ENCODE data around the gene CTNNBL1. TPM values are rescaled to one million over a fixed set of nuclear protein-coding genes. Genes with fewer than 3 reads are reported as not detected.

Gene CTNNBL1
- polyA plus RNA-seq, 1 of the 3 experiments (the other 2 are of a cell fraction): 29.5 TPM

DNA sequence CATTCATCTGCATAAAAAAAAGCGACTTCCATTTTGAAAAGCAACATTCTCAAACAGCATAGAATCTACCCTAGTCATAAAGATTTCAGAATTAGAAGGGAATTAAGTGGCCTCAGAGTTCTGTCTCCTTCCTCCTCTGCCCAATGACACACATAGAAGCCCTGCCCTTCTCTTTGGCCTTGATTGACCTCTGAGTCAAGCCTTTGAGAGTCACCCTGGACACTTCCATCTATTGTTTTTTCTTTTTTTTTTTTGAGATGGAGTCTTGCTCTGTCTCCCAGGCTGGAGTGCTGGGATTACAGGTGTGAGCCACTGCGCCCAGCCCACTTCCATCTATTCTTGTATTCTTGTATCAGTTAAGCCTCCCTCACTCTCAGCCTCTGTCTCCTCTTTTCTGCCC, 44.8 kb upstream of the CTNNBL1 start:
- no peak for DNase-seq
- H3K4me2 ChIP-seq: no peak overlapping the region
- H3K9ac ChIP-seq: no peak overlapping the region
- H3F3A ChIP-seq (replicated peaks; ENCODE audit: insufficient read depth): no peaks in the 10 kb centered on the region
- H3K4me3 ChIP-seq (ENCODE audit: low read depth in 2 of 2, low read length in 1 of 2): no peak overlapping the region
- no peaks in the 10 kb centered on the region for H3K79me2 ChIP-seq (ENCODE audit: insufficient read depth)
- ChIA-PET POLR2A (no interaction called here), CTCF (interaction anchor here (0.9 to 2.8 kb wide), 3 partner anchors 9 to 85 kb away, joined by 3 to 10 read pairs (median 4); no protein-coding TSS in a partner anchor)
- H3K9me2 ChIP-seq: no peaks in the 10 kb centered on the region
- H3K27ac ChIP-seq (ENCODE audit: low read depth in 2 of 2, low read length in 1 of 2): no peak overlapping the region
- WGBS (ENCODE audit: low lambda C conversion rate): 61% methylated on average over 2 of the region's 2 CpGs
- no peaks in the 10 kb centered on the region for H4K20me1 ChIP-seq (ENCODE audit: insufficient read depth)
- H3K27me3 ChIP-seq (ENCODE audit: insufficient read depth): peaks cover 5% of the 10 kb centered on the region; the same call in 1 of the 2 replicates
- H3K4me1 ChIP-seq (ENCODE audit: control insufficient read depth in 1 of 2, insufficient read depth in 2 of 2, low read depth in 1 of 2, low read length in 1 of 2): peaks cover 0 to 5% of the 10 kb centered on the region in 2 experiments; a peak in 1 of 4 replicates
- TF ChIP-seq, protein P1, sequence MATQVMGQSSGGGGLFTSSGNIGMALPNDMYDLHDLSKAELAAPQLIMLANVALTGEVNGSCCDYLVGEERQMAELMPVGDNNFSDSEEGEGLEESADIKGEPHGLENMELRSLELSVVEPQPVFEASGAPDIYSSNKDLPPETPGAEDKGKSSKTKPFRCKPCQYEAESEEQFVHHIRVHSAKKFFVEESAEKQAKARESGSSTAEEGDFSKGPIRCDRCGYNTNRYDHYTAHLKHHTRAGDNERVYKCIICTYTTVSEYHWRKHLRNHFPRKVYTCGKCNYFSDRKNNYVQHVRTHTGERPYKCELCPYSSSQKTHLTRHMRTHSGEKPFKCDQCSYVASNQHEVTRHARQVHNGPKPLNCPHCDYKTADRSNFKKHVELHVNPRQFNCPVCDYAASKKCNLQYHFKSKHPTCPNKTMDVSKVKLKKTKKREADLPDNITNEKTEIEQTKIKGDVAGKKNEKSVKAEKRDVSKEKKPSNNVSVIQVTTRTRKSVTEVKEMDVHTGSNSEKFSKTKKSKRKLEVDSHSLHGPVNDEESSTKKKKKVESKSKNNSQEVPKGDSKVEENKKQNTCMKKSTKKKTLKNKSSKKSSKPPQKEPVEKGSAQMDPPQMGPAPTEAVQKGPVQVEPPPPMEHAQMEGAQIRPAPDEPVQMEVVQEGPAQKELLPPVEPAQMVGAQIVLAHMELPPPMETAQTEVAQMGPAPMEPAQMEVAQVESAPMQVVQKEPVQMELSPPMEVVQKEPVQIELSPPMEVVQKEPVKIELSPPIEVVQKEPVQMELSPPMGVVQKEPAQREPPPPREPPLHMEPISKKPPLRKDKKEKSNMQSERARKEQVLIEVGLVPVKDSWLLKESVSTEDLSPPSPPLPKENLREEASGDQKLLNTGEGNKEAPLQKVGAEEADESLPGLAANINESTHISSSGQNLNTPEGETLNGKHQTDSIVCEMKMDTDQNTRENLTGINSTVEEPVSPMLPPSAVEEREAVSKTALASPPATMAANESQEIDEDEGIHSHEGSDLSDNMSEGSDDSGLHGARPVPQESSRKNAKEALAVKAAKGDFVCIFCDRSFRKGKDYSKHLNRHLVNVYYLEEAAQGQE (IDR thresholded peaks at IDR 0.05; ENCODE audit: low read depth, low read length): no peak
- TF ChIP-seq GATA2 (CRISPR knock-in tag; IDR thresholded peaks at IDR 0.05): no peak
- H3K36me3 ChIP-seq (replicated peaks in 1 of 2; ENCODE audit: control insufficient read depth in 1 of 2, insufficient read depth in 2 of 2, low read length in 1 of 2): no peaks in the 10 kb centered on the region
- no peaks in the 10 kb centered on the region for H3K9me3 ChIP-seq
- no peak overlapping the region for H2AFZ ChIP-seq (ENCODE audit: low read depth)

DNA sequence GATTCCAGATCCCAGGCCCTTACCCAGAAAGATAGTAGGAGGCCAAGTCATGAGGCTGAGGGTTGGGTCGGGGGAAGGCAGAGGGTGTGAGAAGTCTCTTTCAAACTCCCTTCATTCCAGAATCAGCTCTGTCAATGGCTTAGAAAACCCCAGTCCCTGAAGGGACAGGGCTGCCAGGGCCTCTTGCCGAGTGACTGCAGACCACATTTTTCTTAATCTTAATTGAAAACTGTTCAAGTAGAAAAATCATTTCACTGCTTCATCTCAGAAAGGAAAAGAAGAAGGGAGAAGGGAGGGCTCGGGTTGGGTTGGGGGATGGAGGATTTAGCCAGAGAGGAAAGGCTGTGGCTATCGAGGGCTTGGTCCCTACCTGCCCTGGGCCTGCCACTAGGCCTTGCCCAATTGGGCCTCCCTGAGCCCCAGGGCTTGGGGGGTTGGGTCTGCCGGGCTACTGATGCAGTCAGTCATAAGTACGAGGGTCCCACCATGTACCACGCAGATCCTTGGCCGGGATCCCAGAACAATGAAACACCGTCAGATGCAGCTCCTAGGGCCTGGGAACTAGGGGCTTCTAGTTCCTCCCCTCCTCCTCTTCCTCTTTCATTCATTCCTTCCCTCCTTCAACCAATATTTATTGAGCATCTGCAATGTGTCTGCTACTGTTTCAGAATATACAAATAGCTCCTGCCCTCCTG, 44.0 kb upstream of the CTNNBL1 start:
- Histone ChIP-seq H3K4me3 (ENCODE audit: low read depth in 2 of 2, low read length in 1 of 2) (no peak overlapping the region), H3K27me3 (ENCODE audit: insufficient read depth) (peaks cover 5% of the 10 kb centered on the region; the same call in 1 of the 2 replicates), H3K9me2 (no peaks in the 10 kb centered on the region), H3K9ac (no peak overlapping the region), H3F3A (replicated peaks; ENCODE audit: insufficient read depth) (no peaks in the 10 kb centered on the region), H3K9me3 (no peaks in the 10 kb centered on the region), H3K4me2 (no peak overlapping the region), H2AFZ (ENCODE audit: low read depth) (no peak overlapping the region), H3K36me3 (replicated peaks in 1 of 2; ENCODE audit: control insufficient read depth in 1 of 2, insufficient read depth in 2 of 2, low read length in 1 of 2) (no peaks in the 10 kb centered on the region), H4K20me1 (ENCODE audit: insufficient read depth) (no peaks in the 10 kb centered on the region), H3K79me2 (ENCODE audit: insufficient read depth) (no peaks in the 10 kb centered on the region), H3K4me1 (ENCODE audit: control insufficient read depth in 1 of 2, insufficient read depth in 2 of 2, low read depth in 1 of 2, low read length in 1 of 2) (peaks cover 0 to 5% of the 10 kb centered on the region in 2 experiments; a peak in 1 of 4 replicates), H3K27ac (ENCODE audit: low read depth in 2 of 2, low read length in 1 of 2) (no peak overlapping the region)
- 60% methylated on average over 9 of the region's 9 CpGs for WGBS (ENCODE audit: low lambda C conversion rate)
- CTCF ChIA-PET: interaction anchor here (0.8 to 2.8 kb wide), 2 partner anchors 85 to 343 kb away, joined by 3 to 10 read pairs; no protein-coding TSS in a partner anchor
- TF ChIP-seq TEAD4 (IDR thresholded peaks at IDR 0.05; ENCODE audit: borderline replicate concordance, insufficient read depth) (no peak), ELF1 (IDR thresholded peaks at IDR 0.05) (no peak), SMC3 (IDR thresholded peaks at IDR 0.05; ENCODE audit: low read depth, low read length) (no peak), FOXM1 (IDR thresholded peaks at IDR 0.05; ENCODE audit: low read depth) (no peak), NFIC (IDR thresholded peaks at IDR 0.05; ENCODE audit: borderline replicate concordance) (no peak), JUND (IDR thresholded peaks at IDR 0.05) (no peak), EZH2phosphoT487 (IDR thresholded peaks at IDR 0.05; ENCODE audit: borderline replicate concordance, low read depth) (no peak), RXRA (IDR thresholded peaks at IDR 0.05; ENCODE audit: borderline replicate concordance, low read depth) (no peak), YY1 (IDR thresholded peaks at IDR 0.05; ENCODE audit: low read depth) (no peak)
- TF ChIP-seq, protein P2, sequence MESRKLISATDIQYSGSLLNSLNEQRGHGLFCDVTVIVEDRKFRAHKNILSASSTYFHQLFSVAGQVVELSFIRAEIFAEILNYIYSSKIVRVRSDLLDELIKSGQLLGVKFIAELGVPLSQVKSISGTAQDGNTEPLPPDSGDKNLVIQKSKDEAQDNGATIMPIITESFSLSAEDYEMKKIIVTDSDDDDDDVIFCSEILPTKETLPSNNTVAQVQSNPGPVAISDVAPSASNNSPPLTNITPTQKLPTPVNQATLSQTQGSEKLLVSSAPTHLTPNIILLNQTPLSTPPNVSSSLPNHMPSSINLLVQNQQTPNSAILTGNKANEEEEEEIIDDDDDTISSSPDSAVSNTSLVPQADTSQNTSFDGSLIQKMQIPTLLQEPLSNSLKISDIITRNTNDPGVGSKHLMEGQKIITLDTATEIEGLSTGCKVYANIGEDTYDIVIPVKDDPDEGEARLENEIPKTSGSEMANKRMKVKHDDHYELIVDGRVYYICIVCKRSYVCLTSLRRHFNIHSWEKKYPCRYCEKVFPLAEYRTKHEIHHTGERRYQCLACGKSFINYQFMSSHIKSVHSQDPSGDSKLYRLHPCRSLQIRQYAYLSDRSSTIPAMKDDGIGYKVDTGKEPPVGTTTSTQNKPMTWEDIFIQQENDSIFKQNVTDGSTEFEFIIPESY (IDR thresholded peaks at IDR 0.05; ENCODE audit: borderline replicate concordance, low read depth): no peak
- TF ChIP-seq, protein P3, sequence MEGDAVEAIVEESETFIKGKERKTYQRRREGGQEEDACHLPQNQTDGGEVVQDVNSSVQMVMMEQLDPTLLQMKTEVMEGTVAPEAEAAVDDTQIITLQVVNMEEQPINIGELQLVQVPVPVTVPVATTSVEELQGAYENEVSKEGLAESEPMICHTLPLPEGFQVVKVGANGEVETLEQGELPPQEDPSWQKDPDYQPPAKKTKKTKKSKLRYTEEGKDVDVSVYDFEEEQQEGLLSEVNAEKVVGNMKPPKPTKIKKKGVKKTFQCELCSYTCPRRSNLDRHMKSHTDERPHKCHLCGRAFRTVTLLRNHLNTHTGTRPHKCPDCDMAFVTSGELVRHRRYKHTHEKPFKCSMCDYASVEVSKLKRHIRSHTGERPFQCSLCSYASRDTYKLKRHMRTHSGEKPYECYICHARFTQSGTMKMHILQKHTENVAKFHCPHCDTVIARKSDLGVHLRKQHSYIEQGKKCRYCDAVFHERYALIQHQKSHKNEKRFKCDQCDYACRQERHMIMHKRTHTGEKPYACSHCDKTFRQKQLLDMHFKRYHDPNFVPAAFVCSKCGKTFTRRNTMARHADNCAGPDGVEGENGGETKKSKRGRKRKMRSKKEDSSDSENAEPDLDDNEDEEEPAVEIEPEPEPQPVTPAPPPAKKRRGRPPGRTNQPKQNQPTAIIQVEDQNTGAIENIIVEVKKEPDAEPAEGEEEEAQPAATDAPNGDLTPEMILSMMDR (IDR thresholded peaks at IDR 0.05): no peak
- DNase-seq: no peak
- POLR2A ChIA-PET: no interaction called here

Measured in SK-N-SH (cell line).